ENCODE measurements around the gene EIF2S1.
"Not testable (repeated sequence)": the region's sequence is repeated elsewhere in the genome, so short reads cannot be mapped to it uniquely, and the experiment has no call there.

Gene EIF2S1

GRCh38 chr14:67359775-67360469, at the start of gene EIF2S1, which contains the start of gene ATP6V1D:
Gene EIF2S1, plus strand, starts transcription at chr14:67360328. Its CDS starts 4,440 bp downstream, at chr14:67364768.
Gene ATP6V1D, minus strand, starts transcription at chr14:67359804. Its CDS starts 106 bp downstream, at chr14:67359698.
- peak; percentile 97 for DNase-seq (ENCODE audit: low spot score)

- DNase-seq (ENCODE audit: low spot score) = no peak
These were observed 48.3 kb upstream of the EIF2S1 start for GRCh38 chr14:67311868-67312267.

- DNase-seq (ENCODE audit: low spot score) = no peak
These were observed 47.0 kb upstream of the EIF2S1 start for GRCh38 chr14:67313153-67313552.

- DNase-seq (ENCODE audit: low spot score) = no peak
These were observed 42.3 kb upstream of the EIF2S1 start for GRCh38 chr14:67317822-67318221.

- DNase-seq (ENCODE audit: low spot score) = no peak
These were observed 41.0 kb upstream of the EIF2S1 start for GRCh38 chr14:67319142-67319541.

GRCh38 chr14:67329666-67330065, 30.5 kb upstream of the EIF2S1 start:
- not testable (repeated sequence) for DNase-seq (ENCODE audit: low spot score)

- DNase-seq (ENCODE audit: low spot score) = no peak
These were observed 28.6 kb upstream of the EIF2S1 start for GRCh38 chr14:67331368-67332125.

- no peak for DNase-seq (ENCODE audit: low spot score)
These were observed 27.7 kb upstream of the EIF2S1 start for GRCh38 chr14:67332468-67332867.

- no peak for DNase-seq (ENCODE audit: low spot score)
These were observed 24.3 kb upstream of the EIF2S1 start for GRCh38 chr14:67335781-67336180.

GRCh38 chr14:67341231-67341630, 18.9 kb upstream of the EIF2S1 start:
- DNase-seq (ENCODE audit: low spot score) = not testable (repeated sequence)

- DNase-seq (ENCODE audit: low spot score) = no peak
These were observed 16.4 kb upstream of the EIF2S1 start for GRCh38 chr14:67343601-67344230.

- DNase-seq (ENCODE audit: low spot score) = no peak
These were observed 14.5 kb upstream of the EIF2S1 start for GRCh38 chr14:67345583-67345982.

- DNase-seq (ENCODE audit: low spot score) = no peak
These were observed 8.1 kb upstream of the EIF2S1 start for GRCh38 chr14:67352055-67352454.

- DNase-seq (ENCODE audit: low spot score) = no peak
These were observed 2.8 kb upstream of the EIF2S1 start for GRCh38 chr14:67357186-67357968.

- no peak for DNase-seq (ENCODE audit: low spot score)
These were observed 2.2 kb upstream of the EIF2S1 start for GRCh38 chr14:67357969-67358354.

GRCh38 chr14:67358924-67359774, 979 bp upstream of the EIF2S1 start:
- peak; percentile 17 for DNase-seq (ENCODE audit: low spot score)

- DNase-seq (ENCODE audit: low spot score) = no peak
These were observed 510 bp downstream of the EIF2S1 start for GRCh38 chr14:67360470-67361206.

- no peak for DNase-seq (ENCODE audit: low spot score)
These were observed 5.3 kb downstream of the EIF2S1 start for GRCh38 chr14:67365476-67365875.

- DNase-seq (ENCODE audit: low spot score) = no peak
These were observed 10.7 kb downstream of the EIF2S1 start for GRCh38 chr14:67370830-67371229.

Measured in D341Med (cell line).